K562 (cell line): ENCODE results near the gene WDR18. TPM values are rescaled to one million over a fixed set of nuclear protein-coding genes. Genes with fewer than 3 reads are reported as not detected.

ENCODE experiments used
- CBX5 ChIP-seq: IDR thresholded peaks from 2 replicates; pipeline ENCODE4 v1.6.1; 2014; ENCODE audit warnings: low read depth, borderline replicate concordance
- EGR1 ChIP-seq: fragments of 450-650 bp; conservative IDR thresholded peaks from 2 replicates; pipeline ENCODE4 v1.6.1; 2017; ENCODE audit warnings: mild to moderate bottlenecking
- HDAC6 ChIP-seq: IDR thresholded peaks from 2 replicates; pipeline ENCODE4 v1.6.1; 2012; ENCODE audit warnings: low read depth, mild to moderate bottlenecking, control low read depth, inconsistent platforms, low read length, moderate library complexity
- NCOA1 ChIP-seq: fragments of 450-650 bp; IDR thresholded peaks from 2 replicates; pipeline ENCODE4 v1.6.1; 2016; ENCODE audit warnings: low read depth
- RFX5 ChIP-seq: IDR thresholded peaks from 2 replicates; pipeline ENCODE4 v1.6.1; 2011; ENCODE audit warnings: low read depth, mild to moderate bottlenecking, improper control_type of control experiment, low read length
- ZNF561 ChIP-seq: fragments of 450-650 bp; formaldehyde crosslinking; conservative IDR thresholded peaks from 2 replicates; pipeline ENCODE4 v1.4.0; 2020; ENCODE audit warnings: mild to moderate bottlenecking, moderate library complexity
- ZNF589 ChIP-seq: fragments of 200-800 bp; sonication (Bioruptor generic); IDR thresholded peaks from 2 replicates; pipeline ENCODE4 v1.6.1; 2016; ENCODE audit warnings: low read depth, missing genetic modification characterization, missing compliant biosample characterization
- polyA plus RNA-seq, 8 experiments: library from polyadenylated mRNA; depleted of rRNA in 4 of 8; stranded (reverse) in 5 of 8; unstranded in 3 of 8; fragments of >200 nt; fragmentation: Nextera tagmentation in 2 of 8; fragmentation: Illumina TruSeq in 1 of 8; extraction: Ambion mirVana in 2 of 8; extraction: Trizol in 1 of 8; gene quantifications; 2 replicates each; pipeline versions ENCODE4 v1.2.1 to v1.2.3, GENCODE V29; 2011 to 2014; ENCODE audit warnings: inconsistent platforms in 1 of 8, missing spikeins in 1 of 8
- total RNA-seq, 7 experiments: library from RNA; depleted of rRNA in 6 of 7; stranded (reverse); fragments of >200 nt in 6 of 7; fragmentation: Illumina TruSeq in 2 of 7; extraction: Trizol in 2 of 7; gene quantifications; 2 replicates each; pipeline versions ENCODE4 v1.2.1 to v1.2.3, GENCODE V29; 2011 to 2021; ENCODE audit warnings: low replicate concordance in 1 of 7
- TF ChIP-seq, protein P1 (sequence below): fragments of 200-800 bp; sonication (Bioruptor generic); IDR thresholded peaks from 2 replicates; pipeline ENCODE4 v1.6.1; 2017; ENCODE audit warnings: missing genetic modification characterization, missing compliant biosample characterization
- TF ChIP-seq, protein P2 (sequence below): fragments of 250-450 bp; sonication (Bioruptor Pico); IDR thresholded peaks from 2 replicates; pipeline ENCODE4 v1.6.1; 2021; ENCODE audit warnings: mild to moderate bottlenecking
- TF ChIP-seq, protein P3 (sequence below): fragments of 250-450 bp; sonication (Bioruptor Pico); IDR thresholded peaks from 2 replicates; pipeline ENCODE4 v1.5.0; 2021; ENCODE audit warnings: mild to moderate bottlenecking, moderate library complexity
- TF ChIP-seq, protein P4 (sequence below): fragments of 250-450 bp; sonication (Bioruptor Pico); IDR thresholded peaks from 2 replicates; pipeline ENCODE4 v1.8.0; 2022; ENCODE audit warnings: inconsistent platforms
- TF ChIP-seq, protein P5 (sequence below): fragments of 450-650 bp; IDR thresholded peaks from 2 replicates; pipeline ENCODE4 v1.6.1; 2018; ENCODE audit not compliant: partially characterized antibody
- TF ChIP-seq, protein P6 (sequence below): fragments of 450-650 bp; IDR thresholded peaks from 2 replicates; pipeline ENCODE4 v1.6.1; 2016; ENCODE audit warnings: antibody characterized with exemption

WDR18 gene
- total and polyA plus RNA-seq, 9 of the 15 experiments (the other 6 are each of a cell fraction or from before 2014, with no cell fraction given): 0.65 to 181 (median 30.1) TPM

DNA sequence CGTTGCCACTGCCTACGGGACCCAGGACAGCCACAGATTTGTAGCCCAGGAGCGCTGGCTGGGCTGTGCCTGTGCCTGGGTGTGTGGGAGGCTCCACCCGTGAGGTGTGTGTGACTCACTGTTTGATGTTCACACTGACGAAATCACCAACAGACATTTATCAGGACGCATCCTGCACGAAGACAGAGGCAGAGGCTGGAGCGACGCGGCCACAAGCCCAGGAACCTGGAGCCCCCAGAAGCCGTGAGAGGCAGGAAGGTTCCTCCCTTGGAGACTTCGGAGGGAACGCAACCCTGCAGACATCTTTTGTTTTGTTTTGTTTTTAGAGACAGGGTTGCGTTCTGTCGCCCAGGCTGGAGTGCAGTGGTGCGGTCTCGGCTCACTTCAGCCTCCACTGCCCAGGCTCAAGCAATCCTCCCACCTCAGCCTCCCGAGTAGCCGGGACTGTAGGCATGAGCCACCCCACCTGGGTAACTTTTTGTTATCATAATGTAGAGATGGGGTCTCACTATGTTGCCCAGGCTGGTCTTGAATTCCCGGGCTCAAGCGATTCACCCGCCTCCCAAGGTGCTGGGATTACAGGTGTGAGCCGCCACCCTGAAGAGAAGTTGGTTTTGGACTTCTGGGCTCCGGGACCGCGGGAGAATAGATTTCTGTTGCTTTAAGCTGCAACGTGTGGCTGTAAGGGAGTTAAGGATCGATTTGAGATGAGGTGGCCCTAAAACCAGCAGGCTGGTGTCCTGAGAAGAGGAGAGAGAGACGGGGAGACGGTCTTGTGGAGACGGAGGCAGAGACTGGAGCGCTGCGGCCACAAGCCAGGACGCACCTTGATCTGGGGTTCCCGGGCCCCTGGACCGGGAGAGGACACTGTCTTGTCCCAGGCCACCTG lies 24.9 kb upstream of the WDR18 start (continued):
- TF ChIP-seq, protein P1, sequence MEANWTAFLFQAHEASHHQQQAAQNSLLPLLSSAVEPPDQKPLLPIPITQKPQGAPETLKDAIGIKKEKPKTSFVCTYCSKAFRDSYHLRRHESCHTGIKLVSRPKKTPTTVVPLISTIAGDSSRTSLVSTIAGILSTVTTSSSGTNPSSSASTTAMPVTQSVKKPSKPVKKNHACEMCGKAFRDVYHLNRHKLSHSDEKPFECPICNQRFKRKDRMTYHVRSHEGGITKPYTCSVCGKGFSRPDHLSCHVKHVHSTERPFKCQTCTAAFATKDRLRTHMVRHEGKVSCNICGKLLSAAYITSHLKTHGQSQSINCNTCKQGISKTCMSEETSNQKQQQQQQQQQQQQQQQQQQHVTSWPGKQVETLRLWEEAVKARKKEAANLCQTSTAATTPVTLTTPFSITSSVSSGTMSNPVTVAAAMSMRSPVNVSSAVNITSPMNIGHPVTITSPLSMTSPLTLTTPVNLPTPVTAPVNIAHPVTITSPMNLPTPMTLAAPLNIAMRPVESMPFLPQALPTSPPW (CRISPR knock-in tag): peak; percentile 55; the same call in 1 of the 2 replicates
- TF ChIP-seq HDAC6 (no peak), ZNF589 (CRISPR knock-in tag) (no peak), CBX5 (0 out of 2 replicates have a peak, but pooled peaks have one; percentile 15), ZNF561 (no peak), EGR1 (peak; percentile 87), RFX5 (no peak), NCOA1 (0 out of 2 replicates have a peak, but pooled peaks have one; percentile 26)
- TF ChIP-seq, protein P2, sequence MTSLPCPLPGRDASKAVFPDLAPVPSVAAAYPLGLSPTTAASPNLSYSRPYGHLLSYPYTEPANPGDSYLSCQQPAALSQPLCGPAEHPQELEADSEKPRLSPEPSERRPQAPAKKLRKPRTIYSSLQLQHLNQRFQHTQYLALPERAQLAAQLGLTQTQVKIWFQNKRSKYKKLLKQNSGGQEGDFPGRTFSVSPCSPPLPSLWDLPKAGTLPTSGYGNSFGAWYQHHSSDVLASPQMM (CRISPR knock-in tag): no peak
- TF ChIP-seq, protein P3, sequence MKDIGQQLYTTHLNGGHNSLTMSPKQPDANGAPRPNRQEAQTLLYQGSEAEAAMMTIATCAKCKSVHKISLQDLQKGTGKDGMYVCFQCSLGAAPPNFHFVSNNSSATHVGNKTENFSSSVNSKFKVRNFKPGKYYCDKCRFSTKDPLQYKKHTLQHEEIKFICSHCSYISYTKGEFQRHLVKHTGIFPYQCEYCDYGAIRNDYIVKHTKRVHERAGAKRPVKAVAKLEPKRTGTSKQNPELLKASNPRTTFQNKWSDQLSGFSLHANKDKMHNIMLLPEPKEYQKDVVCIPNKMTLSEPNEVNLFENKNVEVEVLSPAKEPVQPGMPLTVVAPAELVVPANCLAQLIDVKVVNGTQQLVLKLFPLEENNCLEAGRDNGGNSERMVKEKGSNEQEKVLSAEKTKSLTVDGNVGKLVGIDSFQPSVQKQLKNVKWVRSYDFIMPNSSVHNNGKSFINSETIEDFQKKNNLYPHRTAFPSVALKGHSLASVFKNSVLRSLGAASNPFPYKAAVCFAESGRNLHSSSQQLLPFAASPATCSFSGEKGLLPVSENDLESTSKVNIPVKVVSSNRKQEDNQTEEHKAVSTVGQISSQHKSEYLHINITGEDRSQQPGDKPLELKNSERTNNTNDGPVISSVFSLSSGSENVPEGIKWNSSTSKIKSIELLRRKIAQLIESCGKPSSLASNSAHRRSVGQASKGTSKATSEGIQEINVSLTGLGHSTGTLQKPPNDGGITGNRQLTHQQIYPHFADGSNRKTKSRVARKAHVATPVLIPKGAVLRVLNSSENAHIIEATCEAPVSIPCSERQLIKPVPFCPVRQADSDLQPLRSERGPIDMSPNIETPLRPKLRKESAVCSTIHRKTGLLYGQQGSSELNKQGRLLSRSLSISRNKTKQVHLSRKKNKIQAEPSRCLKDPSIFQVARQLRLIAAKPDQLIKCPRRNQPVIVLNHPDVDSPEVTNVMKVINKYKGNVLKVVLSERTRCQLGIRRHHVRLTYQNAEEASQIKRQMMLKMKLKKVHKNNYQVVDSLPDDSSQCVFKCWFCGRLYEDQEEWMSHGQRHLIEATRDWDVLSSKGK (CRISPR knock-in tag): no peak
- TF ChIP-seq, protein P4, sequence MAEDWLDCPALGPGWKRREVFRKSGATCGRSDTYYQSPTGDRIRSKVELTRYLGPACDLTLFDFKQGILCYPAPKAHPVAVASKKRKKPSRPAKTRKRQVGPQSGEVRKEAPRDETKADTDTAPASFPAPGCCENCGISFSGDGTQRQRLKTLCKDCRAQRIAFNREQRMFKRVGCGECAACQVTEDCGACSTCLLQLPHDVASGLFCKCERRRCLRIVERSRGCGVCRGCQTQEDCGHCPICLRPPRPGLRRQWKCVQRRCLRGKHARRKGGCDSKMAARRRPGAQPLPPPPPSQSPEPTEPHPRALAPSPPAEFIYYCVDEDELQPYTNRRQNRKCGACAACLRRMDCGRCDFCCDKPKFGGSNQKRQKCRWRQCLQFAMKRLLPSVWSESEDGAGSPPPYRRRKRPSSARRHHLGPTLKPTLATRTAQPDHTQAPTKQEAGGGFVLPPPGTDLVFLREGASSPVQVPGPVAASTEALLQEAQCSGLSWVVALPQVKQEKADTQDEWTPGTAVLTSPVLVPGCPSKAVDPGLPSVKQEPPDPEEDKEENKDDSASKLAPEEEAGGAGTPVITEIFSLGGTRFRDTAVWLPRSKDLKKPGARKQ: 0 out of 2 replicates have a peak, but pooled peaks have one; percentile 8
- TF ChIP-seq, protein P5, sequence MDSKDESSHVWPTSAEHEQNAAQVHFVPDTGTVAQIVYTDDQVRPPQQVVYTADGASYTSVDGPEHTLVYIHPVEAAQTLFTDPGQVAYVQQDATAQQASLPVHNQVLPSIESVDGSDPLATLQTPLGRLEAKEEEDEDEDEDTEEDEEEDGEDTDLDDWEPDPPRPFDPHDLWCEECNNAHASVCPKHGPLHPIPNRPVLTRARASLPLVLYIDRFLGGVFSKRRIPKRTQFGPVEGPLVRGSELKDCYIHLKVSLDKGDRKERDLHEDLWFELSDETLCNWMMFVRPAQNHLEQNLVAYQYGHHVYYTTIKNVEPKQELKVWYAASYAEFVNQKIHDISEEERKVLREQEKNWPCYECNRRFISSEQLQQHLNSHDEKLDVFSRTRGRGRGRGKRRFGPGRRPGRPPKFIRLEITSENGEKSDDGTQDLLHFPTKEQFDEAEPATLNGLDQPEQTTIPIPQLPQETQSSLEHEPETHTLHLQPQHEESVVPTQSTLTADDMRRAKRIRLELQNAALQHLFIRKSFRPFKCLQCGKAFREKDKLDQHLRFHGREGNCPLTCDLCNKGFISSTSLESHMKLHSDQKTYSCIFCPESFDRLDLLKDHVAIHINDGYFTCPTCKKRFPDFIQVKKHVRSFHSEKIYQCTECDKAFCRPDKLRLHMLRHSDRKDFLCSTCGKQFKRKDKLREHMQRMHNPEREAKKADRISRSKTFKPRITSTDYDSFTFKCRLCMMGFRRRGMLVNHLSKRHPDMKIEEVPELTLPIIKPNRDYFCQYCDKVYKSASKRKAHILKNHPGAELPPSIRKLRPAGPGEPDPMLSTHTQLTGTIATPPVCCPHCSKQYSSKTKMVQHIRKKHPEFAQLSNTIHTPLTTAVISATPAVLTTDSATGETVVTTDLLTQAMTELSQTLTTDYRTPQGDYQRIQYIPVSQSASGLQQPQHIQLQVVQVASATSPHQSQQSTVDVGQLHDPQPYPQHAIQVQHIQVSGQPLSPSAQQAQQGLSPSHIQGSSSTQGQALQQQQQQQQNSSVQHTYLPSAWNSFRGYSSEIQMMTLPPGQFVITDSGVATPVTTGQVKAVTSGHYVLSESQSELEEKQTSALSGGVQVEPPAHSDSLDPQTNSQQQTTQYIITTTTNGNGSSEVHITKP: peak; percentile 20
- TF ChIP-seq, protein P6, sequence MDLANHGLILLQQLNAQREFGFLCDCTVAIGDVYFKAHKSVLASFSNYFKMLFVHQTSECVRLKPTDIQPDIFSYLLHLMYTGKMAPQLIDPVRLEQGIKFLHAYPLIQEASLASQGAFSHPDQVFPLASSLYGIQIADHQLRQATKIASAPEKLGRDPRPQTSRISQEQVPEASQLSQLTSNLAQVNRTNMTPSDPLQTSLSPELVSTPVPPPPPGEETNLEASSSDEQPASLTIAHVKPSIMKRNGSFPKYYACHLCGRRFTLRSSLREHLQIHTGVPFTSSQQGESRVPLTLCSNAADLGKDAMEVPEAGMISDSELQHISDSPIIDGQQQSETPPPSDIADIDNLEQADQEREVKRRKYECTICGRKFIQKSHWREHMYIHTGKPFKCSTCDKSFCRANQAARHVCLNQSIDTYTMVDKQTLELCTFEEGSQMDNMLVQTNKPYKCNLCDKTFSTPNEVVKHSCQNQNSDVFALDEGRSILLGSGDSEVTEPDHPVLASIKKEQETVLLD: peak; percentile 68
